ENCODE measurements around the gene NFATC3.

- no peak for TF ChIP-seq CTCF (IDR thresholded peaks at IDR 0.05)
- no peak for TF ChIP-seq POLR2AphosphoS5 (IDR thresholded peaks at IDR 0.05)
Measured at GRCh38 chr16:68253721-68254120, 168.6 kb downstream of the NFATC3 start.
